HepG2 (cell line): ENCODE data around the gene ZKSCAN3. TPM values are rescaled to one million over a fixed set of nuclear protein-coding genes. Genes with fewer than 3 reads are reported as not detected.

Experiments
- ATF3 ChIP-seq: sonication (generic); formaldehyde crosslinking; IDR thresholded peaks from 2 replicates; pipeline ENCODE4 v1.4.0; 2020; ENCODE audit warnings: missing genetic modification reagents
- CREM ChIP-seq, 2 experiments: sonication (generic) in 1 of 2; formaldehyde crosslinking in 1 of 2; IDR thresholded peaks; 2 replicates each; pipeline versions ENCODE4 v1.4.0 to v1.6.1; 2016 to 2020; ENCODE audit warnings: antibody characterized with exemption in 1 of 2, mild to moderate bottlenecking in 1 of 2, missing genetic modification reagents in 1 of 2
- HCFC1 ChIP-seq: fragments of 150-350 bp; IDR thresholded peaks from 2 replicates; pipeline ENCODE4 v1.6.1; 2014; ENCODE audit warnings: low read depth, low read length
- HINFP ChIP-seq: sonication (generic); formaldehyde crosslinking; IDR thresholded peaks from 2 replicates; pipeline ENCODE4 v1.4.0; 2020; ENCODE audit warnings: low read depth, mild to moderate bottlenecking, missing genetic modification reagents
- KLF13 ChIP-seq: sonication (generic); formaldehyde crosslinking; IDR thresholded peaks from 2 replicates; pipeline ENCODE4 v1.4.0; 2020; ENCODE audit warnings: mild to moderate bottlenecking, missing genetic modification reagents
- KLF9 ChIP-seq: IDR thresholded peaks from 2 replicates; pipeline ENCODE4 v1.6.1; 2016; ENCODE audit warnings: low read depth
- PBX2 ChIP-seq: IDR thresholded peaks from 2 replicates; pipeline ENCODE4 v1.6.1; 2016; ENCODE audit warnings: control low read depth
- RFX3 ChIP-seq: IDR thresholded peaks from 2 replicates; pipeline ENCODE4 v1.6.1; 2016; ENCODE audit warnings: missing biosample characterization, missing genetic modification reagents
- SMAD9 ChIP-seq: sonication (generic); formaldehyde crosslinking; IDR thresholded peaks from 2 replicates; pipeline ENCODE4 v1.5.1; 2020; ENCODE audit warnings: mild to moderate bottlenecking, missing genetic modification reagents
- SRSF9 ChIP-seq: fragments of 200-400 bp; formaldehyde crosslinking; IDR thresholded peaks from 2 replicates; pipeline ENCODE4 v1.6.1; 2018; ENCODE audit warnings: borderline replicate concordance, mild to moderate bottlenecking, low read depth, low read length; ENCODE audit not compliant: insufficient read depth, poor library complexity, severe bottlenecking
- TCF7 ChIP-seq: sonication (generic); IDR thresholded peaks from 2 replicates; pipeline ENCODE4 v1.6.1; 2016; ENCODE audit warnings: antibody characterized with exemption, low read depth
- ZBTB7B ChIP-seq: sonication (generic); formaldehyde crosslinking; IDR thresholded peaks from 2 replicates; pipeline ENCODE4 v1.4.0; 2020; ENCODE audit warnings: missing genetic modification reagents
- ZEB1 ChIP-seq: IDR thresholded peaks from 2 replicates; pipeline ENCODE4 v1.6.1; 2012; ENCODE audit warnings: mild to moderate bottlenecking, low read depth, inconsistent platforms; ENCODE audit not compliant: insufficient replicate concordance
- ZNF12 ChIP-seq: sonication (generic); formaldehyde crosslinking; IDR thresholded peaks from 2 replicates; pipeline ENCODE4 v1.5.0; 2020; ENCODE audit warnings: missing genetic modification reagents
- ZNF17 ChIP-seq: sonication (generic); formaldehyde crosslinking; IDR thresholded peaks from 2 replicates; pipeline ENCODE4 v1.5.0; 2020; ENCODE audit warnings: mild to moderate bottlenecking, missing genetic modification reagents
- ZNF335 ChIP-seq: sonication (generic); formaldehyde crosslinking; IDR thresholded peaks from 2 replicates; pipeline ENCODE4 v1.4.0; 2020; ENCODE audit warnings: missing genetic modification reagents
- ZNF468 ChIP-seq: sonication (generic); formaldehyde crosslinking; IDR thresholded peaks from 2 replicates; pipeline ENCODE4 v1.8.0; 2022; ENCODE audit warnings: mild to moderate bottlenecking, moderate library complexity, missing genetic modification reagents
- ZNF512B ChIP-seq: sonication (generic); formaldehyde crosslinking; IDR thresholded peaks from 2 replicates; pipeline ENCODE4 v1.5.1; 2020; ENCODE audit warnings: missing genetic modification reagents, mild to moderate bottlenecking, borderline replicate concordance
- polyA plus RNA-seq, 8 experiments: library from polyadenylated mRNA; depleted of rRNA in 3 of 8; stranded (reverse) in 7 of 8; unstranded in 1 of 8; fragments of >200 nt; fragmentation: Illumina TruSeq in 4 of 8; extraction: Trizol in 4 of 8; gene quantifications; 2 replicates each; pipeline versions ENCODE4 v1.2.1 to v1.2.3, GENCODE V29; 2011 to 2016; ENCODE audit warnings: low read depth in 4 of 8, missing spikeins in 1 of 8, mixed read lengths in 1 of 8; ENCODE audit not compliant: insufficient read depth in 1 of 8
- total RNA-seq, 5 experiments: library from RNA; depleted of rRNA; stranded (reverse); fragments of >200 nt; fragmentation: Illumina TruSeq; extraction: Trizol; gene quantifications; 2 replicates each; pipeline ENCODE4 v1.2.3, GENCODE V29; 2016; ENCODE audit warnings: low read depth in 1 of 5
- TF ChIP-seq, protein P1 (sequence below): sonication (generic); formaldehyde crosslinking; IDR thresholded peaks from 2 replicates; pipeline ENCODE4 v1.5.1; 2020; ENCODE audit warnings: mild to moderate bottlenecking, missing genetic modification reagents, moderate library complexity
- TF ChIP-seq, protein P2 (sequence below): sonication (generic); formaldehyde crosslinking; IDR thresholded peaks from 2 replicates; pipeline ENCODE4 v1.8.1; 2023; ENCODE audit warnings: mild to moderate bottlenecking, inconsistent platforms, moderate library complexity, missing genetic modification reagents, borderline replicate concordance

Gene ZKSCAN3
- total and polyA plus RNA-seq, 2 of the 13 experiments (the other 11 are each of a cell fraction or from before 2014, with no cell fraction given), result 3.3 to 7.4 TPM

GRCh38 chr6:28349892-28350737, at the start of gene ZKSCAN3 (continued):
- TF ChIP-seq ATF3 (no peak), PBX2 (CRISPR knock-in tag) (no peak), ZNF17 (CRISPR knock-in tag) (no peak), KLF13 (CRISPR knock-in tag) (peak; percentile 92; the same call in 1 of the 2 replicates), ZEB1 (peak; percentile 83), HINFP (CRISPR knock-in tag) (no peak), KLF9 (CRISPR knock-in tag) (no peak), SMAD9 (CRISPR knock-in tag) (no peak), ZBTB7B (CRISPR knock-in tag) (peak; percentile 90; the same call in 1 of the 2 replicates), ZNF468 (CRISPR knock-in tag) (0 out of 2 replicates have a peak, but pooled peaks have one; percentile 82), HCFC1 (peak; percentile 43; the same call in 1 of the 2 replicates), TCF7 (no peak), ZNF12 (CRISPR knock-in tag) (peak; percentile 40; the same call in 1 of the 2 replicates), SRSF9 (no peak), ZNF335 (peak; percentile 84; the same call in 1 of the 2 replicates), CREM (IDR thresholded peaks at IDR 0.05) (peak; percentile 46; the same call in 1 of the 2 replicates), CREM (CRISPR knock-in tag; IDR thresholded peaks at IDR 0.05) (no peak), ZNF512B (CRISPR knock-in tag) (peak; percentile 76; the same call in 1 of the 2 replicates), RFX3 (CRISPR knock-in tag) (no peak)
- TF ChIP-seq, protein P1, sequence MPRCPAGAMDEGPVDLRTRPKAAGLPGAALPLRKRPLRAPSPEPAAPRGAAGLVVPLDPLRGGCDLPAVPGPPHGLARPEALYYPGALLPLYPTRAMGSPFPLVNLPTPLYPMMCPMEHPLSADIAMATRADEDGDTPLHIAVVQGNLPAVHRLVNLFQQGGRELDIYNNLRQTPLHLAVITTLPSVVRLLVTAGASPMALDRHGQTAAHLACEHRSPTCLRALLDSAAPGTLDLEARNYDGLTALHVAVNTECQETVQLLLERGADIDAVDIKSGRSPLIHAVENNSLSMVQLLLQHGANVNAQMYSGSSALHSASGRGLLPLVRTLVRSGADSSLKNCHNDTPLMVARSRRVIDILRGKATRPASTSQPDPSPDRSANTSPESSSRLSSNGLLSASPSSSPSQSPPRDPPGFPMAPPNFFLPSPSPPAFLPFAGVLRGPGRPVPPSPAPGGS (CRISPR knock-in tag), result peak; percentile 77; the same call in 1 of the 2 replicates
- TF ChIP-seq, protein P2, sequence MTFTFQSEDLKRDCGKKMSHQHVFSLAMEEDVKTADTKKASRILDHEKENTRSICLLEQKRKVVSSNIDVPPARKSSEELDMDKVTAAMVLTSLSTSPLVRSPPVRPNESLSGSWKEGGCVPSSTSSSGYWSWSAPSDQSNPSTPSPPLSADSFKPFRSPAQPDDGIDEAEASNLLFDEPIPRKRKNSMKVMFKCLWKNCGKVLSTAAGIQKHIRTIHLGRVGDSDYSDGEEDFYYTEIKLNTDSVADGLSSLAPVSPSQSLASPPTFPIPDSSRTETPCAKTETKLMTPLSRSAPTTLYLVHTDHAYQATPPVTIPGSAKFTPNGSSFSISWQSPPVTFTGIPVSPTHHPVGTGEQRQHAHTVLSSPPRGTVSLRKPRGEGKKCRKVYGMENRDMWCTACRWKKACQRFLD, result peak; percentile 95
